Measurements from ENCODE around the gene DPYSL3. TPM values are rescaled to one million over a fixed set of nuclear protein-coding genes. Genes with fewer than 3 reads are reported as not detected.

Gene DPYSL3
- total RNA-seq, 1 donor from 2014 or later, result not detected

- CTCF ChIA-PET, result no interaction called here
- H3K27me3 Mint-ChIP-seq, result peaks cover 4% of the 10 kb centered on the region
These were observed 27.1 kb downstream of the DPYSL3 start for GRCh38 chr5:147482706-147483180.

GRCh38 chr5:147481874-147482705, 27.8 kb downstream of the DPYSL3 start:
- DNase-seq, result no peak
- H3K4me1 Mint-ChIP-seq, result no peaks in the 10 kb centered on the region
- no peak for ATAC-seq (ENCODE audit: low read depth)
- no peaks in the 10 kb centered on the region for H3K36me3 Mint-ChIP-seq (ENCODE audit: low read depth)
- no peak overlapping the region for H3K27ac Mint-ChIP-seq
- H3K9me3 Mint-ChIP-seq, result peaks cover 5% of the 10 kb centered on the region
- ChIA-PET CTCF (no interaction called here), POLR2A (no interaction called here)
- no peak overlapping the region for H3K4me3 Mint-ChIP-seq
- intact Hi-C loops (cut with micrococcal nuclease), result no loop called here
- H3K27me3 Mint-ChIP-seq, result peaks cover 6% of the 10 kb centered on the region
- no peak for TF ChIP-seq CTCF (IDR thresholded peaks at IDR 0.05)

More at GRCh38 chr5:147482706-147483180, 27.1 kb downstream of the DPYSL3 start:
- POLR2A ChIA-PET, result no interaction called here
- no peaks in the 10 kb centered on the region for H3K4me1 Mint-ChIP-seq
- H3K9me3 Mint-ChIP-seq, result peaks cover 5% of the 10 kb centered on the region
- no peak for ATAC-seq (ENCODE audit: low read depth)
- intact Hi-C loops (cut with micrococcal nuclease), result no loop called here
- no peaks in the 10 kb centered on the region for H3K36me3 Mint-ChIP-seq (ENCODE audit: low read depth)
- H3K4me3 Mint-ChIP-seq, result no peak overlapping the region
- no peak for TF ChIP-seq CTCF (IDR thresholded peaks at IDR 0.05)
- no peak overlapping the region for H3K27ac Mint-ChIP-seq
- DNase-seq, result no peak

GRCh38 chr5:147481376-147481775, 28.5 kb downstream of the DPYSL3 start:
- DNase-seq, result no peak
- H3K4me3 Mint-ChIP-seq, result no peak overlapping the region
- no peak overlapping the region for H3K27ac Mint-ChIP-seq
- POLR2A ChIA-PET, result no interaction called here
- H3K36me3 Mint-ChIP-seq (ENCODE audit: low read depth), result no peaks in the 10 kb centered on the region
- H3K9me3 Mint-ChIP-seq, result peaks cover 5% of the 10 kb centered on the region
- CTCF ChIA-PET, result no interaction called here
- intact Hi-C loops (cut with micrococcal nuclease), result no loop called here
- TF ChIP-seq CTCF (IDR thresholded peaks at IDR 0.05), result no peak
- H3K27me3 Mint-ChIP-seq, result peaks cover 7% of the 10 kb centered on the region
- no peak for ATAC-seq (ENCODE audit: low read depth)
- no peaks in the 10 kb centered on the region for H3K4me1 Mint-ChIP-seq

GRCh38 chr5:147479949-147480348, 29.9 kb downstream of the DPYSL3 start:
- Mint-ChIP-seq H3K36me3 (ENCODE audit: low read depth) (no peaks in the 10 kb centered on the region), H3K4me3 (no peak overlapping the region), H3K9me3 (no peaks in the 10 kb centered on the region), H3K27me3 (peaks cover 6% of the 10 kb centered on the region), H3K27ac (no peak overlapping the region), H3K4me1 (no peaks in the 10 kb centered on the region)
- CTCF ChIA-PET, result no interaction called here
- intact Hi-C loops (cut with micrococcal nuclease), result no loop called here
- ATAC-seq (ENCODE audit: low read depth) (no peak), DNase-seq (no peak)
- POLR2A ChIA-PET, result no interaction called here
- no peak for TF ChIP-seq CTCF (IDR thresholded peaks at IDR 0.05)

GRCh38 chr5:147479444-147479843, 30.4 kb downstream of the DPYSL3 start:
- ChIA-PET POLR2A (no interaction called here), CTCF (no interaction called here)
- no peak for DNase-seq

More at GRCh38 chr5:147479444-147479843, 30.4 kb downstream of the DPYSL3 start:
- no peak for TF ChIP-seq CTCF (IDR thresholded peaks at IDR 0.05)
- H3K4me1 Mint-ChIP-seq, result no peaks in the 10 kb centered on the region
- H3K27ac Mint-ChIP-seq, result no peak overlapping the region
- H3K9me3 Mint-ChIP-seq, result no peaks in the 10 kb centered on the region
- ATAC-seq (ENCODE audit: low read depth), result no peak
- intact Hi-C loops (cut with micrococcal nuclease), result no loop called here
- no peak overlapping the region for H3K4me3 Mint-ChIP-seq
- H3K36me3 Mint-ChIP-seq (ENCODE audit: low read depth), result no peaks in the 10 kb centered on the region
- peaks cover 6% of the 10 kb centered on the region for H3K27me3 Mint-ChIP-seq
